A673 (cell line): ENCODE results near the gene NPFF.

Source experiments
- EZH2 ChIP-seq: fragments of 200-600 bp; sonication (generic); IDR thresholded peaks from 2 replicates; pipeline ENCODE4 v1.6.1; 2017; ENCODE audit warnings: borderline replicate concordance, low read depth, mild to moderate bottlenecking, mixed read lengths, antibody characterized with exemption, low read length; ENCODE audit not compliant: poor library complexity, severe bottlenecking
- TF ChIP-seq, protein P1 (sequence below): fragments of 300-800, 200-600 bp; sonication (generic); conservative IDR thresholded peaks from 2 replicates; pipeline ENCODE4 v1.5.1; 2017; ENCODE audit warnings: low read depth, mild to moderate bottlenecking, antibody characterized with exemption, low read length, moderate library complexity, mixed read lengths

DNA sequence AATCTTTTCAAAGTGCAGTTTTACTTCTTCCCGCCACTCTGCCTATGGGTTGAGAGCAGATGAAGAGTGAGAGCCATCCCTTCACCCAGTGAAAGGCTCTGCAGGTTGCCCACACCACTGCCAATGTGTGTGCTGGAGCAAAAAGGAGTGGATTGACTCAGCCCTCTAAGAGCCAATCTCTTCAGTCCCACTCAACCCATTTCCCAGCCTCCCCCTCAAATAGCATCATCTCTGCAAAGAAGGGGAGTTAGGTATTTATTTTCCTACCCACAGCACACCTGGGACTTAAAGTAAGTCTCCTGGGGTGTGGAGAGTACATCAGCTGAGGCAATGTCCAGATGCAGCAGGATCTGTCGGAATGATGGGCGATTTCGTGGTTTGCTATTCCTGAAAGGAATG, 23.3 kb downstream of the NPFF start:
- TF ChIP-seq, protein P1, sequence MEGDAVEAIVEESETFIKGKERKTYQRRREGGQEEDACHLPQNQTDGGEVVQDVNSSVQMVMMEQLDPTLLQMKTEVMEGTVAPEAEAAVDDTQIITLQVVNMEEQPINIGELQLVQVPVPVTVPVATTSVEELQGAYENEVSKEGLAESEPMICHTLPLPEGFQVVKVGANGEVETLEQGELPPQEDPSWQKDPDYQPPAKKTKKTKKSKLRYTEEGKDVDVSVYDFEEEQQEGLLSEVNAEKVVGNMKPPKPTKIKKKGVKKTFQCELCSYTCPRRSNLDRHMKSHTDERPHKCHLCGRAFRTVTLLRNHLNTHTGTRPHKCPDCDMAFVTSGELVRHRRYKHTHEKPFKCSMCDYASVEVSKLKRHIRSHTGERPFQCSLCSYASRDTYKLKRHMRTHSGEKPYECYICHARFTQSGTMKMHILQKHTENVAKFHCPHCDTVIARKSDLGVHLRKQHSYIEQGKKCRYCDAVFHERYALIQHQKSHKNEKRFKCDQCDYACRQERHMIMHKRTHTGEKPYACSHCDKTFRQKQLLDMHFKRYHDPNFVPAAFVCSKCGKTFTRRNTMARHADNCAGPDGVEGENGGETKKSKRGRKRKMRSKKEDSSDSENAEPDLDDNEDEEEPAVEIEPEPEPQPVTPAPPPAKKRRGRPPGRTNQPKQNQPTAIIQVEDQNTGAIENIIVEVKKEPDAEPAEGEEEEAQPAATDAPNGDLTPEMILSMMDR: no peak
- TF ChIP-seq EZH2: no peak
